Frontal cortex (tissue), 4 donors: ENCODE measurements around the gene DOCK1. TPM values are rescaled to one million over a fixed set of nuclear protein-coding genes. Genes with fewer than 3 reads are reported as not detected.

Experiments
- DNase-seq, 2 donors: peaks; one replicate each; pipeline ENCODE4 v3.0.0; 2012; ENCODE audit warnings: low spot score in 2 of 2
- FAIRE-seq: peaks from 2 replicates; lab custom pipeline; 2012; peaks lifted over from hg19 to GRCh38; lab: Jason Lieb, UNC
- total RNA-seq: library from RNA; depleted of rRNA; stranded (reverse); fragments of >200 nt; gene quantifications from one replicate; pipeline ENCODE4 v1.2.3, GENCODE V29; 2014
- donor health status: control.
- donor health status: control.
- donor health status: control.

DOCK1 gene
- total RNA-seq, 1 donor from 2014 or later = 14.3 TPM

DNA sequence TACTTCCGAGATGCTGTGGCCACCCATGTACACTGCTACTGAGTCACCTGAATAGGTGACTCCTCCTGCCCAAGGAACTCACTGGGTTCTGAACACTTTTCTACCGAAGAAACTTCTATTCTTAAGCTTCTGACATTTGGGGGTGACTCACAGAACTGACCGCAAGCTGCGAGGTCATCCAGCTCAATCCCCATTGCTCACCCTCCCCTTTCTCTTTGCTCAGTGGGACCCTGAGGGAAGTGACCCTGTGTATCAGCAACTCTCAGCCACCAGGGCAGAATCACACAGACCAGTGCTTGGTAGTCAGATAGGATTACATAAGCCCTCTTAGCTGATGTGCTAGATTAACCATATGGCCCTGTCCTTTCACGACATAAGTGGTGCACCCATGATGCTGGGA, 244.9 kb downstream of the DOCK1 start:
- no peak for DNase-seq
- FAIRE-seq = no peak

DNA sequence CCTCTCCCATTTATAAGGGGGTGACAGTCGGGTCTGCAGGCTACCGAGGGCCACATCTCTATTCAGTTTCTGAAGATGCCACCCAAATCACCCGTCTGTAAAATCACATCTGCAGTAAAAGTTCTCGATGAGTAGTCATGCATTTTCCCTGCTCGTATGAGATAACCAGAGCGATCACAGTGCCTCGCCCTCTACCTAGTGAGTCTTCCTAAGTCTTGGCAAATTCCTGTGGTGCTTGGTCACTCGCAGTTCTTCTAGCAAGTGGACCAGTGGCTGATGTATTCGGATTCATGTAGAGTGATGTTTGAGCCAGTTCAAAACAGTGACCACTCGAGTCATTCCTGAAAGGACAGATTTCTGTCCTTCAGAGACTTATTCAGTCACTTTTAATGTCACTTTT, 246.3 kb downstream of the DOCK1 start:
- DNase-seq (no peak), FAIRE-seq (no peak)

DNA sequence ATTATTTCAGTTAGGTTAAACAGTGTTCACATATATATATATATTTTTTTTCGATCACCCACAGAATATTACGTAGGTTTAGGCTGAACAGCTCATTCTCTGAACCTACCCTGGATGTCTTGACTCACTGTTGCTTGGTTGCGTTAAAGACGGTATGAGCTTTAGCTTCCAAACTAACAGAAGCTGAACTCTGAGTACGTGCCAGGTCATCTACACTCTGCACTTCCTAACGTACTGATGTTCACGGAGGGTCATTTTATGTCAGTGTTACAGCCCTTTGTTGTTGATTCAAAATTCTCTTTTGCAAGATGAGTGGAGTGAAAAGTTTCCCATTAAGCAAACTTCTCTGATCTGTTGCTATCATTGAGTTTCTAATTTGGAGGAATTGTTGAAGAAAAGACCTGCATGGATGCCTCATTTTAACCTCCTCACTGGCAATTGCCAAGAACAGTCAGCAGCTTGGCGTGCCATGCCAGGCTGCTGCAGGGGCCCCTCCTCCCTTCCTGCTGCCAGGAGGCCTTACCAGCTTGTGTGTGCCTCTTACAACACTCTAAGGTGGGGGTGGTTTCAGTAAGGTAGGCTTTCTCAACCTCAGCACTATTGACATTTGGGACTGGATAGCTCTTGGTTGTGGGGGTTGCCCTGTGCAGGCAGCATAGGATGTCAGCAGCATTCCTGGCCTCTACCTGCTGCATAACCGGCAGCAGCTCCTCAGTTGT, 246.9 kb downstream of the DOCK1 start:
- FAIRE-seq (no peak), DNase-seq (no peak)

DNA sequence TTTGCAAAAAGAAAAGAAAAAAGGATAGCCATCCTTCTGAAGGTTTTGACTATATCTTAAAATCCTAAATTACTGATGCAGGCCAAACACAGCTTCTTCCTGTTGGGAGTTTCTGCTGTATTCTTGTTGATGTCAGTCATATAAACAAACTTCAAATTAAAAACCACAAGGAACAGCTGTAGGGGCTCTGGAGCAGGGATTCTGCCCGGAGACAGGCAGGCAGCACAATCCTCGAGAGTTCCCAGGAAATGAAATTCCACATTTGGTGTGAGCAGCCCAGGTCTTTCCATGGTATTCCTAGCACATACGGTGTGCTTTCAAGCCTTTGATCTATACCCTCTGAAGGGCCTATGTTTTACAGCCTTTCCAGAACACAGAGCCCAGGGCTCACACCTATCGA, 248.0 kb downstream of the DOCK1 start:
- FAIRE-seq = no peak
- DNase-seq = no peak

DNA sequence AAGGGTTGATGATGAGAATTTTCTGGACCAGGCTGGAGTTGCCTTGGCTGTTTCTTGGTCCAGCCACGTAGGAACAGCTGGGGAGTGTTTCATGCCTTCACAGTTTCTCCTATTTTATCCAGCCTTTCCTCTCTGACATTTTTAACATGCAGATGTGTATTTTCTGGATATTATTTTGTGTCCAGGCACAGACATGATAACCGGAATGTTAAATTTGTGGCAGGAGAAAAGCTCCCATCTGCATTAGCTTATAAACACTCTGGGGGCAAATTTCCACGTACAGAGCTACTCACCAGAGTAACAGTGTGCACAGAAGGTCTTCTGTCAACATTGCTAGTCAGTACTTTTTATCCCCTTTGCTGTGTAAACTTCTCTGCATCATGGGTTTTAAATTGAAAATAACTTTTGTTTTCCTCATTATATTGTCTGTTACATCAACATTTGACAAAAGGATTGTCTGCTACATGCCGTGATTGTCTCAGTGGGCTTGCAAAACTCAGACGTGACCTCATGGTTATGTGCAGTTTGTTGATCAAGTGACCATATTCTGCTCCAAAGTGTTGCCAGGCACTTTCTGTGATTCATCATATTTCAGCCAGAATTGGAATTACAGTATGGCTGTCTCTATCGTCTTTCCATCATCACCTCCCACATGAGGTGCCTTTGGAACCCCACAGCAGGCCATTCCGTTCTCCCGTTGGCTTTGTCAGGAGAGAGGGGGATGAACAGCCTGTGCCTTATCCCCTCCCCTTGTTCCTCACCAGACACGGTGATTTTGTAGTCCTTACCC, 249.8 kb downstream of the DOCK1 start:
- no peak for FAIRE-seq
- DNase-seq = no peak

DNA sequence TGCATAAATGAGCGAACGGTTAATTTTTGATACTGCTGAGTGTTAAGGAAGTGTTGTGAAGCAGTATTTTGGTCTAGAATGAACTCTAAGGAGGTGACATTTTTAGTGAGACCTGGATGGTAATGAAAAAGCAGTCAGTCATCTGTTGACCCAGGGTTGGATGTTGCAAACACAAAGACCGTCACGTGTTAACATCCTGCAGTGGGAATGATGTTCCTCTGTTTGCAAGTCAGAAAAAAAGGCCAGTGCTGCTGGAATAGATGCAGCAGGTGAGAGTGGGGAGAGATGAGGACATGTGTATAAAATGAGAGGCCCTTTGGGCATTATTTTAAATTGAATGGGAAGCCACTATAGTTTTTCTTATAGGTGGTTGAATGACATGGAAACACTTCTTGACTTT, 251.9 kb downstream of the DOCK1 start:
- DNase-seq (no peak), FAIRE-seq (no peak)

DNA sequence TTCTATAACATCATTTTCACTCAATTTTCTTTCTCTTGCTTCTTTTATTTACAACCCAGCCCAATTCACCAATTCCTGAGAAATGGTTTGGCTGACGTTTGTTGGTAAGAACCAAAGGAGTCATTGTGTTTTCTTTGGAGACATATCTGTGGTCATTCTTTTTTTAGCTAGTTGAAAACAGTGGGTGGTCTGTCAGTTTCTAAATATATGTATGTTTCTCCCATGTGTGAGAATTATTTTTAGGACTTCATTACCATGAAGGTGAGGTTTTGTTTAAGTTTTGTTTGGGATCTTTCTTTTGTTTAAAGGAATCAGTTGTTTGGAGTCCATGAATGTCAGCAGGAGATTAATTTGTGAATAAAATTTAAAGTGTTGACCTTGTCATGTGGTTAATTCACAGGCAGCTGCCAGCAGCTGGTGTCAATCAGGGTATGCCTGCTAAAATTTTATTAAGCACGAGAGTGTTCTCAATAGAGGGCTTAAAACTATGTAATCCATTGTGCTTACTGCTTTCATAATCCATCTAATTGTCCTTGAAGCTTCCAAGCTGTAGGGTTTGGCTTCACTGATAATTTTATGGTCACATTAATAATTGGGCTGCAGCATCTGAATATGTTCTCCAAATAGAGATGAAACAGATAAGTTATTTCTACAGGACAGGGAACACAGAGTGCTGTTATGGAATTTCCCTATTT, 252.4 kb downstream of the DOCK1 start:
- DNase-seq (no peak), FAIRE-seq (no peak)

DNA sequence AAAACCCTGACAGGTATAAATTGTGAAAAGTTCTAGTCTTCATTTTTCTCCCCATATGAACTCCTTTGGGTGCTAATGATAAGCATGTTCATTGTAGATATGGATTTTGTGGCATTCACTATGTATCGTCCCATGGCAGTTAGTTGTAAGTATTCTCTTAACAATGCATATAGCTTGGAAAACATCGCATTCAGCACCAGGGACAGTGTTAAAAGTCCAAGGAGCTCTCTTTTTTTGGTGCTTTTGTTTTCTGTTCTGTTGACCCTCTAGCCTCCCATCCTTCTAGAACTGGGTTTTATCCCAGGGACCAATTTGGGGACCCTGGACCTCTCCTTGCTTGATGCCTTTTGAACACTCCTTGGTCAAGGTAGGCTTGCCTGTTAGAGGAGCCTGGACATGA, 253.4 kb downstream of the DOCK1 start:
- DNase-seq (no peak), FAIRE-seq (no peak)

DNA sequence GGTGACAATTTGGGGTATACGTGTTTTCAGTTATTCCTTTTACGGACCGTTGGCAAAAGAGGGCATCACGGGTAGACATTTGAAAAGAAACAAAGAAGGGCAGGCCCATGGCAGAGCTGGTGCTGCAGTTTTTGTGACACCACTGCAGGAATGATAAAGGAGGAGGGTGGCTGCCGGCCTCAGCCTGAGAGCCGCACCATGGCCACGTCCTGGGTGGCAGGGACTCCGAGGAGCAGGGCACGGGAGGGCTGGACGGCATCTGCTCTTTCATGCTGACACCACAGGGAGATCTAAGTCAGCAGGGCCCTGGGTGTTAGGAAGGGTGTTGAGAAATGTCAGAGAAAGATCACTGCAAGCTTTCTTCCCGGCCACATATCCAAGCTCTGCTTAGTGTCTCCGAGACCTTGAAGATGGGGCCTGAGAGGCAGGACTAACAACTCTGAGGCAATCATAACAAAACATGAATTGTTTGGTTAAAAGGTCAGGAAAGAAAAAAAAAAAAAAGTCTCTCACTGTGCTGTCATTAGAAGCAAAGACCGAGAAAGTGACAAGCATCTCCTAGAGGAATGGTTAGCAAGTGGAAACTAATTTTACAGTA, 254.5 kb downstream of the DOCK1 start:
- DNase-seq (no peak), FAIRE-seq (no peak)

DNA sequence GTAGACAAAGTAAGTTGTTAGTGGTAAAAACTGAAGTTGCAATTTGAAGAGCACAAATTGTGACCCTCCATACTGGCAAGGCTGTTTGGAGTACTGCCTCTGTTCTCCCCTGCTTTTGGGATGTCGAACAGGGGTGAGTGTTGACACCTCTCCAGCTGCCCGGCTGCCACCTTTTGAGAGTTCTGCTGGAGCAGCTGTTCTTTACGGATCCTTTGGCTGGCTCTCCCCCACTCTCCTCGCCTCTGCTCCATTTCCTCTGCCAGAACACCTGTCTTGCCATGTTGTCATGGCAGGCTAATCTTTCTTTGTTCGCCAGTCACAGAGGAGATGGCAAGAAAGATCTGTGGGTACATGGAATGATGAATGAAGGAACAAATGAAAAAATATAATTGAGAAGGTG, 256.3 kb downstream of the DOCK1 start:
- DNase-seq (no peak), FAIRE-seq (no peak)

DNA sequence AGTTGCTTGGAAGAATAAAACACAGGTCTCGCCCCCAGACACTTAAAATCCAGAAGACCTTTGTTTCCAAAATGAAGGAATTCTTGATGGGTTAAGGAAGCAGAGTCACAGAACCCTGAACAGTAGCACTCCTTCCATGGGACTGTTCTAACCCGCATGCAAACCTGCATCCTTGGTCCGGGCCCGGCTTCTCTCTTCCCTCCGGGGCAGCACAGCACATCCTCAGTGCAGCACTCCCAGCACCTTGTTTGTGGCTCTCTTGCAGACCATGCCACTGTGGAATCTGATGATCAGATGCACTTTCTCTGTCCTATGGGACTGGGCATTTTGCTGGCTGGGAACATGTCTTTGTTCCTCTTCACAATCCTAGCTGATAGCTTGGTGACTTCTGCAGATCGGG, 257.6 kb downstream of the DOCK1 start:
- FAIRE-seq = no peak
- no peak for DNase-seq

DNA sequence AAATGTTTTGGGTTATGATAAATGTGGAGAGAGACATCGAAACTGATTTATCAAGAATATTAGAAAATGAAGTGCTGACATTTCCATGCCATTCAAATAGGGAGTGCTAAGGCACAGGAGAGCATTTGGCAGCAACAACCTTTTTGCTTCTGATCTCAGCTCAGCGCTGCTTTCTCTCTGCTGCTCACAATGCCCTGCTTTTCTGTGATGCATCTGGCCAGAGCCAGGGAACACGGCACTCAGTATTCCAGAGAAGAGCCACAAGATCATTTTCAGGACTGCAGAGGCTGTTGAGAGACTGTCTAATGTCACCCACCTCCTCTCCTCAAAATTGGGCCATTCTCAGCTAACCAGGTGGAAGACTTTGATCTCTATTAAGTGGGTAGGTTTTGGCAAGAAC, 263.0 kb downstream of the DOCK1 start:
- no peak for DNase-seq

DNA sequence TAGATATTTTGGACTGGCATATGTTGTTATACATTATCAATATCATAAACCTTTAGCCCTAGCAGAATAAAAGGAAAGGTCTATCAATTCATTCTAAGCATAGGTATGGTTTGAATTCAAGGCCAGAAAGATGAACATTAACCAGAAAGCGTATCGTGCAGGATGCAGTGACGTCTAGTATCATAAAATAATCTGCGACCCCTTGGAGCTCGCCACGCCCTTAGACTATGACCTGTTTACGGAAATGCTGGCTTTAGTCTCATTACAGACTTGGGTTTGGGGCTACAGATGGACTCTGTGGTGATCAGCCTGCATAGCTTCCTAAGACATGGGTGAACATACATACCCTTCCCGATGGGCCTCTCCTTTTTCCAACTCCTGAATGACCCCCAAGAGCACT, 269.6 kb downstream of the DOCK1 start:
- DNase-seq (no peak), FAIRE-seq (no peak)

More for the DNA sequence above, 263.0 kb downstream of the DOCK1 start:
- no peak for FAIRE-seq

DNA sequence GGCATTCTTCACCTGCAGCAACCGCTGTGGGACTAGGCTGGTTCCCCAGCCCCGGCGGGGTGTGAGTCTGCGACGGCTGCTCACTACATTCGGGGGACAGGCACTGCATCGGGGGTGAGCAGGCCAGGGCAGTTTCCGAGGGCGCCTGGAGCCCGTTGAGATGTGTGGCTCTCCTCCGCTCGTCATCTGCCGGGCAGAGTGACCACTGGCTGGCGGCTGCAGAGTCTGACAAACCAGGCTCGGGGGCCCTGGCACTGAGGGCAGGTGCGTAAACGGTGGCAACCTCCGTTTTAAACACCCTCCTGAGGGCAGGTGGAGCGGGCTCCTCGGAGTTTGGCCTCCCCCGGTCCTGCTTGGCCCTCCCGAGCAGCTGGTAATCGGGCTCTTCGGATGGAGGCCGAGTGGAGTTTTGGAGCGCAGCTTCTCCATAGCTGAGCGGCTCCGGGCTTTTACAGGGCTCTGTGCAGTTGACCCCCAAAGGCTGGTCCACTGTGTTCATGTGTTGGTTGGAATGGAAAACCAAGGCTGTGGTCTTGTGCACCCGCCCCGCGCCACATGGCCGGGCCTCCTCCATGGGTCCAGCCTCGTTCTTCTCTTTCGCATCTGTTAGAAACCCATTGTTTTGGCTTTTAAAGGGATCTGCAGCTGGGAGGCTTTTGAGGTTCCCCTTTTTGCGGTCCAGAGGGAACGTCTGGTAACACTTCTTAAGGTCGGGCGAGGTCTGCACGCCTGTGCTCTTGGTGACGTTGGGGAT, 270.3 kb downstream of the DOCK1 start:
- FAIRE-seq = no peak
- no peak for DNase-seq

DNA sequence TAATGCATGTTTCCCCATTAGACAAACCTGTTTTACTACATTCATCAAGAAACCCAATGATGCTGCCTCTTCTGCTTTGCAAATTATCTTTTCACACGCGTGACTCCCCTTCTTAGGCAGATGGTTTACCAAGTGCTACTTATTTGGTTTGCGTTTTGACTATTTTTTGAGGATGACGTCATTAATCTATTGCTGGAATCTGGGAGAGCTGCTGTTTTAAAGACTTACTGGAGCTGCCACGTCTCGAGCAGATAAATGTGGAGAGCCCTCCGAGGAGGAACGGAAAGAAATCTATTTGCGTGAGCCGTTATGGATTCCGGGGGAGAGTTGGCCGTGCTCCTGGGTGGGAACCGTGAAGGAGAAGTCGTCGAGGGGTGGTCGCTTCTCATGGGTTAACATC, 271.4 kb downstream of the DOCK1 start:
- DNase-seq (peak in 1 of 2 donors; percentile 29), FAIRE-seq (no peak)

DNA sequence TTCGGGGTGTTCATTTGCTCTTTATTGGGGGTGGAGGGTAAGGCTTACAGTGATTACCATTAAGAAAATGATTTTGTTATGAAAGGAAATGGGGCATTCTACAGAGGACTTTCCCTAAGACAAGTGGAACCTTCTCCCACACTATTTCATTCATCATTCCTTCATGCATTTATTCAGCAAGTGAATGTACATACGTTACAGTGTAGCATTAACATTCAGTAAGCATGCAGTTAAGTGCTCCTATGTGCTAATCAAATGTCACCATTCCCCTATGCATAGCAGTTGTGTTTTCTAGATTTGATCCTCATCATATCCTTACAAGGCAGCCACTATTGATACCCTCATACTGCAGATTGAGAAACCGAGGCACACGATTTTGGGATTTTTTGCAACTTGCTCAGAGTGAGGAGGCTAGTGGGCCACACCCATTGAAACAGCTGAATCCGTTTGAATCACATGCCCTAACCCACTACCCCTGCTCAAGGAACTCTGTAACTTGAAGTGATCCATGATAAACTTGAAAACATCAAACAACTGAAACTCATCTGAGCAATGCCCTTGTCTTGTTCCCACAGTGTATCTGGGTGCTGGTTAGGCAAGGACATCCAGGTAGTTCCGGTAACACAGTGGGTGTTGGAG, 274.5 kb downstream of the DOCK1 start:
- no peak for FAIRE-seq
- DNase-seq = no peak

DNA sequence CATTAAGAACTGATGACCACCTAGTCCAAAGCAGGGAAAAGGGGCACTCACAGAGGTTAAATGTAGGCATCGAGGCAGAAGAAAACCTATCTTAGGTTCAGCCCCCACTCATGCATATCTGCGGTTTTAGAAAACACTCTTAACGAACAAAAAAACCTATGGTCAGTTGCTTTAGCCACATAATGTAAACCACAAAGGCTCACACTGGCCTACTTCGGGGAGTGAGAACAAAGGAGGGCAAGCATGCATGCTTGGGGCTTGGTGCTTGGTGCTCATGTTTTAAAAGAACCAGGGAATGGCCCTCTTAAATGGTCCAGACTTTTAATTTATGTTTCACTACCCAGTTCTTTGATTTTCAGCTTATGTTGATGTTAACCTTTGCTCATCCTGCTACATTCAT, 276.9 kb downstream of the DOCK1 start:
- DNase-seq (no peak), FAIRE-seq (no peak)

DNA sequence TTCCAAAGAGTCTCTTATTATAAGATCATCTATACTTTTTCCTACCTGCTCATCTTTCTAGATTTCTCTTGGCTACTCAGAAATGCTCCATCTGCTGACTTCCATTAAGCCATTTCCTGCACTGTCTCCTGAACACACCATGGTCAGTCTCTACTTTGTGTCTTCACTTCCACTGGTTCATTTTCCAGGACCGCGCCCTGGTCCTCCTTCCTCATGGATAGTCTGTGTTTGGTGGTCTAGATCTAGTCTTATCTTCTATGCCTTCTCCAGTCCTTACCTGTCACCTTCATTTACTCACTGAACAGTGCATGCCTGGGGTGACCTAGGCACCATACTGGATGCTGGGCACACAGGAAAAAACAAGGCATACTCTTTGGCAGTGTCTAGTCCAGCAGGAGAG, 279.4 kb downstream of the DOCK1 start:
- FAIRE-seq (no peak), DNase-seq (no peak)

DNA sequence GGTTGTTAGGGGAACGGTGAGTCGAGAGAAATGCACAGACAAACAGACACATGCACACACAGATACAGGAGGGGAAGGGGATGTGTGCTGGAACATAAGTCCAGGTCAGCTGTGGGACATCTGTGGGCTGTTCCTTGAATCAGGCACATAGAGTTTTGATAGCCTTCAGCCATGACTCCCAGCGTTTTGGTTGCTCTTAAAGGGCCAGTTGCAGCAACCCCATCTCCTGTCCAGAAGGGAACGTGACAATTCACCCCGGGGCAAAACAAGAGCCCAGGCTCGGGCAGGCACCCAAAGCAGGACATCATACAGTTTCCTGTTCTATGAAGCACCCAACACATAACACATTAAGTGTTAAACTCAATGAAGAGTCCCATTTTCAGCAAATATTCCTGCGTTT, 281.6 kb downstream of the DOCK1 start:
- no peak for FAIRE-seq
- DNase-seq = no peak
